NCI-H1436 (cell line): ENCODE measurements around the gene ATXN1.

Experiments
- DNase-seq: peaks from one replicate; lab custom pipeline; 2025; lab: John Stamatoyannopoulos, UW

ATXN1 gene

DNA sequence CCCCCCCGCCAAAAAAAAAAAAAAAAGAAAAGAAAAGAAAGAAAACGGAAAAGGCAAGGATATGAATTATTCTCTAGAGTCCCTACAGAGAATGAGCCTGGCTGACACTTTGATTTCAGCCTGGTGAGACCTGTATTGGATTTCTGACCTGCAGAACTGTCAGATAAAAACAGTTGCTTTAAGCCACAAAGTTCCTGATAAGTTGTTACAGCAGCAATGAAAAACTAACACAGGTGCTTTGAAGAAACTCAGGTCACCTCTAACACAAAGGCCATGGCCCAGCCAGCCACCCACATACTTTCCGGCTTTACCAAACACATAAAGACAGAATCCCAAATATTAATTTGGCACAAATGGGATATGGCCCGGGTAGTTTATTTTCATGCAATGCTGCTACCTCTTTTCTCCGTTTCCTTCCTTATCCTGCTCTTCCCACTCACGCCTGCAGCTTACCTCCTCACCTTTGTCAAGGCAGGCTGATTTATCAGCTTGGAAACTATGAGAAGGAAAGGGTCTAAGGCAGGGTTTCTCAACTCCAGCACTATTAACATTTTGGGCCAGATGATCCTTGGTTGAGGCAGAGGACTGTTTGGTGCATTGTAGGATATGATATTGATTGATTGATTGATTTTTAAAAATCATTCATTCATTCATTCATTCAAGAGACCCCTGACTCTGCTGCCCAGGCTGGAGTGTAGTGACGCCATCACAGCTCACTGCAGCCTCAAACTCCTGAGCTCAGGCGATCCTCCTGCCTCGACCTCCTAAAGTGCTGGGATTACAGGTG lies 88.1 kb downstream of the ATXN1 start:
- DNase-seq: no peak

- DNase-seq: no peak
These were observed 89.7 kb downstream of the ATXN1 start for GRCh38 chr6:16671302-16672289.

GRCh38 chr6:16670617-16671051 lies 90.6 kb downstream of the ATXN1 start:
- DNase-seq: no peak

GRCh38 chr6:16670183-16670582 lies 91.1 kb downstream of the ATXN1 start:
- DNase-seq: no peak

- no peak for DNase-seq
These were observed 92.0 kb downstream of the ATXN1 start for GRCh38 chr6:16669227-16669626.

GRCh38 chr6:16667509-16667908 lies 93.8 kb downstream of the ATXN1 start:
- DNase-seq: no peak

DNA sequence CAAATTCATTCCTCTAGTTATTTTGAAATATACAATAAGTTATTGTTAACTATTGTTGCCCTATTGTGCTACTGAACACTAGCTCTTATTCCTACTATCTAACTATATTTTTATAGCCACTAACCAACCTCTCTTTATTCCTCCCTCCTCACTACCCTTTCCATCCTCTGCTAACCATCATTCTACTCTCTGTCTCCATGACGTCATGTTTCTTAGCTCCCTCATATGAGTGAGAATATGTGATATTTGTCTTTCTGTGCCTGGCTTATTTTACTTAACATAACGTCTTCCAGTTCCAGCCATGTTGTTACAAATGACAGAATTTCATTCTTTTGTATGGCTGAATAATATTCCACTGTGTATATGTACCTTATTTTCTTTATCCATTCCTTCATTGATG lies 95.3 kb downstream of the ATXN1 start:
- no peak for DNase-seq

DNA sequence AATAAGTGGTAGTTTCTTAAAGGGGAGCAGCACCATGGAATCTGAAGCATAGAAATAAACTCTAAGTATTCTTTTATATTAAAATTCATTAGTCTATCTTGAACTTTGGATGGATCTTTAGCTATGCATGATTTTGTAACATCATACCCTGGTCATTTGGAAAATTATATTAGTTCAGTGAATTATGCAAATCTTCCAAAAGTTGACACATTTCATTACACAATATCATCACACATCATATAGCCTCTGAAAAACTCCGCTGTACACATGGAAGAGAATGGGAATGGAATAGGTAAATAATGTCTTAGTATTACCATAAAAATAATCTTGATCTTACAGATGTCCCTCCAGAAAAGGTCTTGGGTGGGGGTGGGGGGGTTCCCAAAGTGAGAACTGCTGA lies 96.1 kb downstream of the ATXN1 start:
- no peak for DNase-seq

DNA sequence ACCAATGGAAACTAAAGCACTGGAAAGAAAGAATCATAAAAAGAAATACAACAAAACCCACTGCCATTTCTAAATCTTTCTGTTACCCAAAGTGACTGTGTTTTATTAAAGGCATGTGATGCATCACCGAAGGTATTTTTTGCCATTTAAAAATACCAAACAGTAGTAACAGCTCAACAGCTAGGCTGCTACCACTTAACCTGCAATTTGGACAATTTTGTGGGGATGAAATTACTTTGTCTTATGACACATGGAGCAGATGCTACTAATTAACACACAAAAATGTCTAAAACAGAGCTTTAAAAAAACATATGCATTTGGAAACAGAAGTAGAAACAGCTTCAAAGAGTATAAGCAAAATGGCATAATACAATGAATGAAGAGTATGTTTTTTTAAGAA lies 97.4 kb downstream of the ATXN1 start:
- no peak for DNase-seq

DNA sequence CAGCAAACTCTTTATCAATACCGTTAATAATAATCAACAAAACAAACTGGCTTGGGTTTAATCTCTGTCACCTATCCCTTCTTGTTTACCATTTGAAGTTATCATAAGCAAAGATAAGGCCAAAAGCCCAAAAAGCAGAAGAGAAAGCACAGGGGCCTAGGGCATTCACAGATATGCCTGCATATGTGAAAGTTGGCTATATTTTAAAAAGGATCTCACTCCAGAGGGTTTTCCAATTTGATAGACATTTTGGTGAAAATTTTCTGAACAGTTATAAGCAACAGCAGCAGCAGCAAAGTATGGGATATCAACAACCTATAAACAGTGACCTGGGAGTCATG lies 101.1 kb downstream of the ATXN1 start:
- no peak for DNase-seq

DNA sequence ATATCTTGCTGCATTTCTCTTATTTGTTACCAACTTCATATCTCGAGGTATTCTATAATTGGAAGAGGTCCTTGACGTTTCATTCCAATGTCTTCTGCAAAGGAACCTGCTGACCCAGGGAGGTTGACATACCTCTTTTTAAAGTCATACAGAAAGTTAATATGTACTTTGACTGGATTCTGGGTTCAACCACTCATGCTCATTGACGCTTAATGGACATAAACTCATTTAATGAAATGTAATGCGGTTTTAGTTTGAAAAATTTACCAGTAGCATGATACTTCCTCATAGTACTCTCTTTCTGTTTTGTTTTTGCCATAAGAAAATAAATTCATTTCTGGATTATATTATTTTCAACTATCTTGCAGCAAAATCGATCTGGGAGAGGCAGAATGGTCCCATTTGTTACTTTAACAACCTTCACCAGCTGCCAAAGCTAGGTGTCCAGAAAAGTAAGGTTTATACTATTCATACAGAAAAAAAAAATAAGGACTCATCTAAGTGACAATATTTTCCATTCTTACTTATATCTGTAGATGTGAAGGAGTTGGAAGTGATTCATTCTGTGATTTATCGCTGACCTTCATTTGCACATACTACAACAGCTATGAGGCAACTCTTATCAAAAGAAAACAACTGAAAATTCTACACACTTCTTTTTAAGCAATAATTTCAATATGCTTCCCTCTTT lies 101.6 kb downstream of the ATXN1 start:
- no peak for DNase-seq

GRCh38 chr6:16658348-16659034 lies 102.8 kb downstream of the ATXN1 start:
- no peak for DNase-seq

DNA sequence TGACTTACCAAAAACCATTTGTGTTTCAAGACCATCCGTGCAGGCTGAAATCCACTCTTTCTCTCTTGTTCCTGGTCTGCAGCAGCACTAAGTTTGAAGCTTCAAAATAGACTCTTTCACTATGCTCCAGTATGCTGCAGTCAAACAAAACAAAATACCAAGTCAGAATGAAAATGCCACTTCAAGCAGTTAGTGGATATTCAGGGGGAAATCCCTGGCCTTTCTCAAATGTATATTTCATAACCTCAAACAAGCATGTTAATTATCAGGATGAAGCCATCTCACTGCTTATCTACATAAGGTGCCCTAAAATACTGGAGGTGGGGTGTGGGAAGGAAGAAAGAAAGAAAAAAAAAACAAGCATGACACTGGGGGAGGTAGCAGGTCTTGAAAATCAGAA lies 103.5 kb downstream of the ATXN1 start:
- no peak for DNase-seq

GRCh38 chr6:16656451-16656850 lies 104.8 kb downstream of the ATXN1 start:
- no peak for DNase-seq

GRCh38 chr6:16654701-16655100 lies 106.6 kb downstream of the ATXN1 start:
- no peak for DNase-seq

- no peak for DNase-seq
These were observed 108.0 kb downstream of the ATXN1 start for GRCh38 chr6:16653226-16653625.

GRCh38 chr6:16651871-16652270 lies 109.4 kb downstream of the ATXN1 start:
- DNase-seq: no peak

- DNase-seq: no peak
These were observed 111.4 kb downstream of the ATXN1 start for GRCh38 chr6:16649890-16650289.

DNA sequence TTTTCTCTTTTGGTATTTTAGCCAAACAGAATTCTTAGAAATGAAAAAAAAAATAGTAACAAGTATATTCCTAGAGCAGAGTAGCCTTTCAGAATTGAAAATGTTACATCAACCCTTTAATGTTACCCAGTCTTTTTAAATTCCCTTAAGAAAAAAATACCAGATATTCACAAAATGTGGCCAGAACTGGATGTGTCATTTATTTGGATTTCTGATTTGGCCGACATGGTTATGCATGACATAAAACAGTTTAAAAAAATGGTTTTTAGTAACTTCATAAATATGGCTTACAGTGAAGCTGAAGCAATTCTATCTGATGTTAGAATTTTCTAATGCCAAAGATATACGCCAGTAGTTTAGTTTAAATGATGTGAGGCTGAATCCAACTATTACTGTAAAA lies 112.0 kb downstream of the ATXN1 start:
- no peak for DNase-seq

DNA sequence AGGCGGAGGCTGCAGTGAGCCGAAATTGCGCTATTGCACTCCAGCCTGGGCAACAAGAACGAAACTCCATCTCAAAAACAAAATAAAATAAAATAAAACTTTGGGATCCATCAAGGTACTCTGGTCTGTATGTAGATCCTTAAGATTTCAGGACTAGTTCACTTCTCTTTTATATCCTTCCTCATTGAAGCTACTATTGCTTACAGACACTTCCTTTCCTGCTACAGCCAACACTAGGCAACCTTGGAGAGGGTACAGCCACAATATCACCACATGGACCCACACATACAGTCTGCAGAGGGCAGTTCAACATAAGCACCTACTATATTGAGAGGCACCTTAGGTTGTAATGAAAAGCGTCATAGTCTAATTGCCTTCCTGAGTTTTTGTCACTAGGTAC lies 113.3 kb downstream of the ATXN1 start:
- no peak for DNase-seq

GRCh38 chr6:16647422-16647821 lies 113.8 kb downstream of the ATXN1 start:
- DNase-seq: no peak
